ENCODE measurements around the gene PAK2.

DNA sequence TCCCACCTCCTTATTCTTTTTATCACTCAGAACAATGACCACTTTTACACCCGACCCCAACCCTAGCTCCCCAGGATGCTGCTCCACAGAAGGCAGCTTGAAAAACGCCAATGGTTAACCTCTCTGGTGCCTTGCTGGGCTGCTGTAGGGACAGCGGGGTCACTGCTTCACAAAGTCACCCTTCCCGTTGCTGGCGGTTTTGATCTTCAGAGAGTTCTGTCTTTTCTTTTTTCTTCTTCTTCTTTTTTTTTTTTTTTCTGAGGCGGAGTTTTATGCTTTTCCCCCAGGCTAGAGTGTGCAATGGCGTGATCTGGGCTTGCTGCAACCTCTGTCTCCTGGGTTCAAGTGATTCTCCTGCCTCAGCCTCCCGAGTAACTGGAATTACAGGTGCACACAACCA lies 48.3 kb upstream of the PAK2 start:
- TF ChIP-seq, protein P1, sequence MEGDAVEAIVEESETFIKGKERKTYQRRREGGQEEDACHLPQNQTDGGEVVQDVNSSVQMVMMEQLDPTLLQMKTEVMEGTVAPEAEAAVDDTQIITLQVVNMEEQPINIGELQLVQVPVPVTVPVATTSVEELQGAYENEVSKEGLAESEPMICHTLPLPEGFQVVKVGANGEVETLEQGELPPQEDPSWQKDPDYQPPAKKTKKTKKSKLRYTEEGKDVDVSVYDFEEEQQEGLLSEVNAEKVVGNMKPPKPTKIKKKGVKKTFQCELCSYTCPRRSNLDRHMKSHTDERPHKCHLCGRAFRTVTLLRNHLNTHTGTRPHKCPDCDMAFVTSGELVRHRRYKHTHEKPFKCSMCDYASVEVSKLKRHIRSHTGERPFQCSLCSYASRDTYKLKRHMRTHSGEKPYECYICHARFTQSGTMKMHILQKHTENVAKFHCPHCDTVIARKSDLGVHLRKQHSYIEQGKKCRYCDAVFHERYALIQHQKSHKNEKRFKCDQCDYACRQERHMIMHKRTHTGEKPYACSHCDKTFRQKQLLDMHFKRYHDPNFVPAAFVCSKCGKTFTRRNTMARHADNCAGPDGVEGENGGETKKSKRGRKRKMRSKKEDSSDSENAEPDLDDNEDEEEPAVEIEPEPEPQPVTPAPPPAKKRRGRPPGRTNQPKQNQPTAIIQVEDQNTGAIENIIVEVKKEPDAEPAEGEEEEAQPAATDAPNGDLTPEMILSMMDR (IDR thresholded peaks at IDR 0.05): no peak
- no peak for TF ChIP-seq ZFX (IDR thresholded peaks at IDR 0.05; ENCODE audit: borderline replicate concordance)
